Activated CD4-positive, alpha-beta T cell treated with anti-CD3 and anti-CD28 coated beads, Interleukin-10, Interleukin-2, amounts not matched to agents 100 ng/mL and 50 ng/mL, durations not matched to agents 16 hours and 8 hours (primary cell): ENCODE measurements around the gene ZBTB7B.
"Not testable (repeated sequence)": the region's sequence is repeated elsewhere in the genome, so short reads cannot be mapped to it uniquely, and the experiment has no call there.

Experiments
- DNase-seq: peaks from one replicate; pipeline ENCODE4 v3.0.0-alpha.2; 2020

ZBTB7B gene

GRCh38 chr1:154989195-154989860 lies 13.3 kb upstream of the ZBTB7B start:
- DNase-seq: no peak

GRCh38 chr1:154990276-154990675 lies 12.3 kb upstream of the ZBTB7B start:
- no peak for DNase-seq

GRCh38 chr1:154992721-154993571 lies 9.7 kb upstream of the ZBTB7B start:
- no peak for DNase-seq

- no peak for DNase-seq
These were observed 8.9 kb upstream of the ZBTB7B start, which contains the start of gene LENEP for GRCh38 chr1:154993572-154994268. Gene LENEP (plus strand): TSS chr1:154993586. CDS start chr1:154993608, 22 bp downstream.

GRCh38 chr1:154994269-154994587 lies 8.4 kb upstream of the ZBTB7B start:
- DNase-seq: no peak

GRCh38 chr1:154994591-154994990 lies 8.0 kb upstream of the ZBTB7B start:
- no peak for DNase-seq

- not testable (repeated sequence) for DNase-seq
These were observed 7.2 kb upstream of the ZBTB7B start for GRCh38 chr1:154995301-154995983.

- no peak for DNase-seq
These were observed 5.5 kb upstream of the ZBTB7B start for GRCh38 chr1:154996966-154997701.

- no peak for DNase-seq
These were observed 4.3 kb upstream of the ZBTB7B start for GRCh38 chr1:154998201-154998780.

GRCh38 chr1:154998818-154999570 lies 3.6 kb upstream of the ZBTB7B start:
- peak; percentile 90 for DNase-seq

GRCh38 chr1:154999571-155000410 lies 2.8 kb upstream of the ZBTB7B start:
- DNase-seq: peak; percentile 65

GRCh38 chr1:155000411-155000725 lies 2.2 kb upstream of the ZBTB7B start:
- no peak for DNase-seq

- DNase-seq: peak; percentile 91
These were observed 1.7 kb upstream of the ZBTB7B start for GRCh38 chr1:155000726-155001424.

- no peak for DNase-seq
These were observed 1.3 kb upstream of the ZBTB7B start for GRCh38 chr1:155001425-155001674.

GRCh38 chr1:155001675-155002463 lies 733 bp upstream of the ZBTB7B start:
- peak; percentile 100 for DNase-seq

GRCh38 chr1:155003227-155003765 lies 694 bp downstream of the ZBTB7B start:
- DNase-seq: no peak

- no peak for DNase-seq
These were observed 1.3 kb downstream of the ZBTB7B start for GRCh38 chr1:155003766-155004351.

GRCh38 chr1:155004352-155005075 lies 1.9 kb downstream of the ZBTB7B start:
- no peak for DNase-seq
